Stimulated activated CD8-positive, alpha-beta memory T cell treated with anti-CD3 and anti-CD28 coated beads, Interleukin-15, amount 100 ng/mL, for 24 hours (primary cell): Measurements from ENCODE around the gene ABO.
"Not testable (repeated sequence)": the region's sequence is repeated elsewhere in the genome, so short reads cannot be mapped to it uniquely, and the experiment has no call there.

Source experiments
- DNase-seq: peaks from one replicate; pipeline ENCODE4 v3.0.0-alpha.2; 2020; ENCODE audit warnings: low read depth

ABO gene

DNA sequence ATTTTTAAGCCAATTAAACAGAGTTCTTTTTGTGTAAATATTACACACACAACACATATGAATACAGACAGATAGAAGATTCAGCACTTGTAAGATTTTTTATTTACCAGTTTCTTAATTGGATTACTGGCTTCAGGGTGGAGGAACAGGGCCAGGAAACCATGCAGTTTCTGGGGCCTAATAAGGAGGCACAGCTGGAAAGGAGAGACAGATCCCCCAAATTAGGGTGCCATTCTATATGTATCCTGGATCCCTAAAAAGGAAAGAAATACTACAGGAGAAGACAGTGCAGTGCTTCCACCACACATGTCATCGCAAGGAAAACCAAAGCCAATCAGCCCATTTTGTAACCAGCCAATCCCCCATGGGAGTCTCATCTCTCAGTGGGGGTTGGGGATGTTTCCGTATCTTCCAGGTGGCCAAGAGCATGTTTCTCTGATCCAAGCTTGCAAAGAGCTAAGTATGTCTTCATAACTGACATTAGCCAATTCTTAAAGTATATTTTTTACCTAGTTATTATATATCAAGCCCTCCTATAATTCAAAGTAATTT, 15.8 kb upstream of the ABO start:
- no peak for DNase-seq

DNA sequence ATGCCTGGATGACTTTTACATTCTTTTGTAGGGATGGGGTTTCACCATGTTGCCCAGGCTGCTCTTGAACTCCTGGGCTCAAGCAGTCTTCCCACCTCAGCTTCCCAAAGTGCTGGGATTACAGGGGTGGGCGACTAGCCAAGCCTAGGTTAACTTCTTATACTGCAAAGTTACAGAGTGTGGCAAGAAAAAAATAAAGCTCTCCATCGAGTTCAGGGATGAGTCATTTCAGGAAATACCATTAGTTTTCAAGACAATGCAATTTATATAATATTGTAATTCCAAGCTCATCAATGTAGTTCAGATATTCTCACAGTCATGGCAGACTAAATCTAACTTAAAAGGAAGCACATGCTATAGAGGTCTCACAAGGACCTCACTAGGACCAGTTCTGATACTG, 11.5 kb upstream of the ABO start:
- no peak for DNase-seq

DNA sequence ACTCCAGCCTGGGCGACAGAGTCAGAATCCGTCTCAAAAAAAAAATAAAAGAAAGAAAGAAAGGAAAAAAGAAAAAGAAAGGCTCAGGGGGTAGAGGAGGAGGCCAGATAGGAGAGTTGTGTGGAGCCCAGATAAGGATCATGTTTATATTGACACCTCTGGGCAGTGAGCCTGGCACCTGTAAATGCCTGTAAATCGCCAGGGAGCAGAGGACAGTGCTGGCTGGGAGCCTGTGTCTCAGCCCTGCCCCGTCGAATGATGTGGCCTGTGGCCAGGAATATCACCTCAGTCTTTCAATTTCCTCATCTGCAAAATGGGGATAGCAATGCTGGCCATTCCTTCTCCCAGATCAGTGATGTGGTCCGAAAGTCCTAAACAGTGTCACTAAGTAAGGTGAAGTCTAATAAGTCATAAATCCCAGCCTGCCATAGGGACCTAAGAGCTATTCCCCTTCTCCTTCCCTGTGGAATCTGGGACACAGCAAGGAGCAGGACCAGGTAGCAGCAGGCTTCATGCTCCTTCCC, 10.3 kb upstream of the ABO start:
- no peak for DNase-seq

DNA sequence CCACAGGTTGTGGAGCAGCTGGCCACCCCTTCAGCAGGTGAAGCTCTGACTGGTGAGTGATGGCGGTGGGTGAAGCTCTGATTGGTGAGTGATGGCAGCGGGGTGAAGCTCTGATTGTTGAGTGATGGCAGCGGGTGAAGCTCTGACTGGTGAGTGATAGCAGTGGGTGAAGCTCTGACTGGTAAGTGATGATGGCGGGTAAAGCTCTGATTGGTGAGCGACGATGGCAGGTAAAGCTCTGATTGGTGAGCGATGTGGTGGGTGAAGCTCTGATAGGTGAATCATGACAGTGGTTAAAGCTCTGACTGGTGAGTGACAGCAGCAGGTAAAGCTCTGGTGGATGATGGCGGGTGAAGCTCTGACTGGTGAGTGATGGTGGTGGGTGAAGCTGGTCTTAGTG, 9.4 kb upstream of the ABO start:
- no peak for DNase-seq

DNA sequence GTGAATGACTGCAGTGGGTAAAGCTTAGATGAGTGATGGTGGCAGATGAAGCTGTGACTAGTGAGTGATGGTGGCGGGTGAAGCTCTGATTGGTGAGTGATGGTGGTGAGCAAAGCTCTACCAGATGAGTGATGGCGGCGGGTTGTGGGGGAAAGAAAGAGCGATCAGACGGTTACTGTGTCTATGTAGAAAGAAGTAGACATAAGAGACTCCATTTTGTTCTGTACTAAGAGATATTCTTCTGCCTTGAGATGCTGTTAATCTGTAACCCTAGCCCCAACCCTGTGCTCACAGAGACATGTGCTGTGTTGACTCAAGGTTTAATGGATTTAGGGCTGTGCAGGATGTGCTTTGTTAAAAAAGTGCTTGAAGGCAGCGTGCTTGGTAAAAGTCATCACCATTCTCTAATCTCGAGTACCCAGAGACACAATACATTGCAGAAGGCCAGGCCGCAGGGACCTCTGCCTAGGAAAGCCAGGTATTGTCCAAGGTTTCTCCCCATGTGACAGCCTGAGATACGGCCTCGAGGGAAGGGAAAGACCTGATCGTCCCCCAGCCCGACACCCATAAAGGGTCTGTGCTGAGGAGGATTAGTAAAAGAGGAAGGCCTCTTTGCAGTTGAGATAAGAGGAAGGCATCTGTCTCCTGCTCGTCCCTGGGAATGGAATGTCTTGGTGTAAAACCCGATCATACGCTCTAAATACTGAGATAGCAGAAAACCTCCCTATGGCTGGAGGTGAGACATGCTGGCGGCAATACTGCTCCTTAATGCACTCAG, 8.4 kb upstream of the ABO start:
- not testable (repeated sequence) for DNase-seq

DNA sequence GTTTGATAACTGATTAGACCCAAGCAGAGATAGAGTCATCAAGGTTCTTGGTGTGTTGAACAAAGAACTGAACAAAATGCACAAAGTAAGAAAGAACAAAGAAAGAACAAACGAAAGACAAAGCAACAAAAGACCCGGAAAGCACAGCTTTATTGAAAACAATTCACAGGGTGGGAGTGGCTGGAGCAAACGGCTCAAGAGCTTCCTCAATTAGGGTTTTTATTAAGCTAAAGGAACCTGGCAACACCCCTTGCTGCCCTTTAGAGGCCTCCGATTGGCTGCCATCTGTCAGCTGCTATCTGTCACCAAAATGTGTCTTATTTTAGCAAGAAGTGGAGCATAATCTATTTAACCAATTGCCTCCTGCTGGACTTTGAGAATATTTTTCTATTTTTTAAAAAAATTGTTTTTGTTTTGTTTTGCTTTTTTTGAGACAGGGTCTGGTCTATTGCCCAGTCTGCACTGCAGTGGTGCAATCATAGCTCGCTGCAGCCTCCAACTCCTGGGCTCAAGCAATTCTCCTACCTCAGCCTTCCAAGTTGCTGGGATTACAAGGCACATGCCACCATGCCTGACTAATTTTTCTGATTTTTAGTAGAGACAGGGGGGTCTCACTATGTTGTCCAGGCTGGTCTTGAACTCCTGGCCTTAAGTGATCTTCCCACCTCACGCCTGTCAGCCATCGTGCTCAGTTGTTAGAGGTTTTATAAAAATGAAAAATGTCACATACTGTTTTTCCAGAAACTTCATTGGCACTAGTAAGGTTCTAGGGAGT, 7.7 kb upstream of the ABO start:
- no peak for DNase-seq

DNA sequence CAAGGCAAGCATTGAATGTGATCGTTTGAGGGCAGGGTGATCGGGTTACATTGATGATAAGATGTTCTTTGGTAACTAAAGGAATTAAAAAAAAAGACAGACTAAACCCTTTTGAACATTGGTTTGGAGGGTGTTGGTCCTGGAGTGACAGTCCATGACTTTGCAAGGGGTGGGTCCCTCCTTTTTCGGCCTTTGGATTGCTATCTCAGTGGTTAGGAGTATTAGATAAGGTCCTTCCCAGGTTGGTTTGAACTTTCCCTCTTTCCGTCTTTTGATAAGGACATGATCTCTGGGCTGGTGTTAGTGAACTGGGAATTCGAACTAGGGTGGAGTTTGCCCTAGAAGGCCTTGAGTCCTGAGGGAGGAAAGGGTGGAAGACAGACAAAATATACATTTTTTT, 5.4 kb upstream of the ABO start:
- no peak for DNase-seq

DNA sequence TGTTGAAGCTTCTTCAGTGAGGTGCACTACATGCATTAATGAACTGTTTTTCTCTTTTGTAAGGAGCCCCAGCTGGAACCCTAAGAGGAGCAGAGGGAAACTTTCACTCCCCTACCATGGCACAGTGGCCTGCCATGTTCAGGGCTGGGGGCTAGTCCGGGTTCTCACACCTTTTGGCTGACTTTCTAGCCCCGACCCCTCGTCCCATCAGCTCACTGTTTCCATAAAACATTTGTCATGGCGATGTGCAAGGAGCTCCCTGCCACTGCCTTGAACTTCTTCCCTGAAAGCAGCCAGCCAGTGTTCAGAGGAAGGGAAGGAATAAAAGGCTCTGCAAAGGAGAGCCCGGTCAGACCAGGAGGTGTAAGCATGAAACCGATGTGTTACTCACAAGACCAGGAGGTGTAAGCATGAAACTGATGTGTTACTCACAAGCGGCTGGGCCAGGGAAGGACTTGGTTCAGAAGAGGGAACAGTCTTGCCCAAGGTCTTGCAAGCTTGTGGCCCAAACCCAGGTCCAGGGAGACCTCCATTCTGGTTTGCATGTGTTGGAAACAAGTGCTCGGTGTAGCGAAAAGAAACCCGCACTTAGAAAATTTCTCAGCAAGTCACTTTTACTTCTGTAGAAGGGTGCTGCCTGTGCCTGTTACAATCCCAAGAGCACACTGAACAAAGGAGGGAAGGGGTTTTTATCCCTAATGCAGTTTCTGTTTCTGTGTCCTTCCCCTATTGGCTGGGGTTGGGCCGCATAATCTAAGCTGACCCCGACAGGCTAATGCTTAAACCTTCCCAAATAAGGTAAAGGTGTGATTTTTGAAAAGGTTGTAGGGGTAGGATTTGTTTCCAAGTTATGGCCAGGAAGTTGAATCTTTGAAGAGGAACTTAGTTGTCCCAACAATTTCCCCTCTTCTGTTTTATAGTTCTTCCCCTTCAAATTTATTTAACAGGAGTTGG, 3.4 kb upstream of the ABO start:
- DNase-seq: no peak

DNA sequence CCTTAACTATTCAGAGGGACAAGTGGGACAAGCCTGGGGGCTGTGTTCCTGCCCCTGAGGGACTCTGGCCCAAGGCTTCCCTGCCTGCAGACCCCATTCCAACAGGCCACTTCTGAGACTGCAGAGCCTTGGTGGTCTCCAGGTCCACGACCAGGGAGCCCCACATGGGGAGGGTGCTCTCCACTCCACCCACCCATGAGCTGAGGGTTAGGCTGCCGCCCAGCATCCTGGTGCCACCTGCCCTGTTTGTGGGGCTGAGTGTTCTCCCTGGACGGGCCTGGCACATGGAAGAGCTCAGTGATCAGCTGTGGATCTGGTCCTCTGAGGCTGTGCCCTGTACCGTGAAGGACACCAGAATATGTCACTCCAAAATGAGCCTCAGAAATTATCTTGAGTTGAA, 2.5 kb upstream of the ABO start:
- no peak for DNase-seq

DNA sequence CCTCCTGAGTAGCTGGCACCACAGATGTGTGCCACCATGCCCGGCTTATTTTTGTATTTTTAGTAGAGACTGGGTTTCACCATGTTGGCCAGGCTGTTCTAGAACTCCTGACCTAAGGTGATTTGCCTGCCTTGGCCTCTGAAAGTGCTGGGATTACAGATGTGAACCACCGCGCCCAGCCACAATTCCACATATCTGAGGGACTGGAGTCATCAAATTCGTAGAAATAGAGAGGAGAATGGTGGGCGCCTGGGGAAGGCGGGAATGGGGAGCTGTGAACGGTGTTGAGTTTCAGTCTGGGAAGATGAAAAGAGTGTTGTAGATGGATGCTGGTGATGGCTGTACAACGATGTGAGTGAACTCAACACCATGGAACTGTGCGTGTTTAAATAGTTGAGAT, 1.9 kb upstream of the ABO start:
- no peak for DNase-seq

DNA sequence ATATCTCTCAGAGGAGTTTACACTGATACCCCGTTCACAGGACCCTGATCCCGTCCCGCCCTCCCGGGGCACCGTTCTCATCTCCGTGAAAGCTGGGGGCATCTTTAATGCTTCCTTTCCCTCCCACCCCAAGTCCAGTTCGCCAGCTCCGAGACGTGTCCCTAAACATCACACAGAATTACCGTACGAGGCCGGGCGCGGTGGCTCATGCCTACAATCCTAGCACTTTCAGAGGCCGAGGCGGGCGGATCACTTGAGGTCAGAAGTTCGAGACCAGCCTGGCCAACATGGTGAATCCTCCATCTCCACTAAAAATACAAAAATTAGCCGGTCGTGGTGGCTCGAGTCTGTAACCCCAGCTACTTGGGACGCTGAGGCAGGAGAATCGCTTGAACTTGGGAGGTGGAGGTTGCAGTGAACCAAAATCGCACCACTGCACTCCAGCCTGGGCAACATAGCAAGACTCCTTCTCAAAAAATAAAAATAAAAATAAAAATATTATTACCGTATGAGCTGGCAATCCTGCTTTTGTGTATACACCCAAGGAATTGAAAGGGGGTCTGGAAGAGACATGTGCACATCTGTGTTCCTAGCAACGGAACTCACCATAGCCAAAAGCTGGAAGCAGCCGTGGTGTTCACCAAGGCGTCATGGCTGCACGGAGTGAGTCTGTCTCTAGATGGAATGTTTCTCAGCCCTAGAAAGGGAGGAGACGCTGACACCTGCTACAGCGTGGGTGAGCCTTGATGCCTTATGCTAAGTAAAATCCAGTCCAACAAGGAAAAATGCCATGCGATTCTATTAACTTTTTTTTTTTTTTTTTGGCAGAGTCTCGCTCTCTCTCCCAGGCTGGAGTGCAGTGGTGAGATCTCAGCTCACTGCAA, 1.2 kb upstream of the ABO start:
- DNase-seq: no peak

DNA sequence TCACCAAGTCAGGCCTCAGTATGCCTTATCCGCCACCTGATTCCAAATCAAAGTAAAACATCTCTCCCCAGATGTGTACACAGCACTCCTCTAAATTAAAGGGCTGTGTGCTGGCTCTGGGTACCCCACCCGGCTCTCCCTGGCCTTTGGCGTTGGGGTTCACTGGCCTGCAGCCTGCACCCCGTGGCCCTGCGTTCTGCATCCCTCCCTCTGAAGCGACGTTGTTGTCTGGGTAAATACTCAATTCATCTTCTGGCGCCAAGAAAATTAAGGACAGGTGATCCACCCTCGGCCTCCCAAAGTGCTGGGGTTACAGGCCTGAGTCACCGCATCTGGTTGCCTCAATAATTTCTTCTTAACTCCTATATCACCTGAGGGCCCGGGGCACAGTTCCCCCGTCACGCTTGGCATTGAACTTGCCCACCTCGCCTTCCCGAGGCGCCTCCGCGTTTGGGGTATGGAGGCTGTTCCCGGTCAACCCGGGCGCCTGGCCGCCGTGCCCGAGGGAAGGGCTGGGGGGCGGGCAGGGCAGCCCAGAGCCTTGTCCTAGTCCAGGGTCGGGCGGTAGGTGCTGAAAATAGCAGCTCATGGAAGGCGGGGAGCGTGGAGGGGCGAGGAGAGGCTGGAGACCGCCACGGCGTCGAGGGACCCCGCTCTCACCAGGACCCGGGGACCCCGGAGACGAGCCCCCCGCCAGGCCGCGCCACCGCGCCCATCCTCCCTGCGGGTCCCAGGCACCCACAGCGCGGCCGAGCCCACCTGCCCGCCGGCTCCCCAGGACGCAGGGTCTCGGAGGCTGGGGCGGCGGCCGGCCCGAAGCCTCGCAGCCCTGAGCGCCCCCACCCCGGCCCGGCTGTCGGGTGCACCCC, 531 bp downstream of the ABO start:
- no peak for DNase-seq

DNA sequence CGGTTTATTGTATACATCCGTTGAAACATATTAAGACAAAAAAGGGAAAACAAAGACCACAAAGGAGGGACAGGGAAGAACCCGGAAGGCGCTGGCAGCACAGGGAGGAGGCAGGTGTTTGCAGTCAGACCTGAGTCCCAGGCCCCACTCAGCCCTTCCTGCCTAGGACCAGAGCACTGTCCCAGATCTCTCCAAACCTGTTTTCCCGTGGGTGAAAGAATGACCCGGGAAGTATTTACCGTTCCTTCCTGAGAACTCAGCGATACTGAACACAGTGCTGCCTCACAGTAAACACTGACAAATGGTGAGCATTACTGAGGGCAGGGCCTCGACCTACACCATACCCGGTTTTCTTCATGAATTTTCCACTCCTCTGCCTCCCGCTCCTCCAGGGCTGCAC, 1.2 kb downstream of the ABO start:
- DNase-seq: no peak

DNA sequence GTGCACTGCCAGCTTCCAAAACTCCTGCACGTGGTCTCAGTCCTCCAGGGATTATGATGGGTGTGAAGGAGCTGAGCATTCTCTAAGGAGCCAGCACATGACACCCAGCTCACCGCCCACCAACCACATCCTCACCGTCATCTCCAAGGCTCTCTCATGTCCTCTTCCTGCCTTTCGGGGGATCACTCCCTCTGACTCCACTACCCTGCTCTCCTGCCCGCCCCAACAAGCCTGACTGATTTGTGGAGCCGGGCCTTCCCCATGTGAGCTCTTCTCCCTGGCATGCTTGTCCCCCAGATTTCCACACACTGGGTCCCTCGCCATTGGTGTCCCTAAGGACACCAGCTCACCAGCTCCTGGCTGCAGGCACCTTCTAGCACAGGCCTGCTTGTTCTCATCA, 1.9 kb downstream of the ABO start:
- DNase-seq: no peak

DNA sequence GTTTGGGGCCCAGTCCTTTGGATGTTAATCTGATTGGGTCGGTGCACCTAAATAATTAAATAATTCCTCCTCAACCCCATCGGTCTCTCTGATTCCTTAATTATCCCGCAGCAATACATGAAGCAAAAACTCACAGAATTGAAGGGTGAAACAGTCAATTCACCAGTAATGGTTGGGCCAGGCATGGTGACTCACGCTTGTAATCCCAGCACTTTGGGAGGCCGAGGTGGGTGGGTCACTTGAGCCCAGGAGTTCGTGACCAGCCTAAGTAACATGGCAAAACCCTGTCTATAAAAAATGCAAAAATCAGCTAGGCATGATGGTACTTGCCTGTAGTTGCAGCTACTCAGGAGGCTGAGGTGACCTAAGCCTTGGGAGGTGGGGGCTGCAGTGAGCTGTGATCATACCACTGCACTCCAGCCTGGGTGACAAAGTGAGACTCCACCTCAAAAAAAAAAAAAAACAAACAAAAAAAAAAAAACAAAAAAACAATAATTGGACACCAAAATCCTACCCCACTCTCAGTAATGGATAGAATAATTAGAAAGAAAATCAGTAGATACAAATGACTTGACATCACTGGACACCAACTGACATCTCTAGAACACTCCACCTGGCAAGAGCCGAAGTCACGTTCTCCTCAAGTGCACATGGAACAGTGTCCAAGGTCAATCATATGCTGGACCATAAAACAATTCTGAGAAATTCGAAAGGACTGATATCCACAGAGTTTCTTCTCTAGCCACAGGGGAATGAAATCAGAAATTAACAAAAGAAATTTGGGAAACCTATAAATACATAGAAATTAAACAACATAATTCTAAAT, 5.3 kb downstream of the ABO start:
- DNase-seq: no peak

DNA sequence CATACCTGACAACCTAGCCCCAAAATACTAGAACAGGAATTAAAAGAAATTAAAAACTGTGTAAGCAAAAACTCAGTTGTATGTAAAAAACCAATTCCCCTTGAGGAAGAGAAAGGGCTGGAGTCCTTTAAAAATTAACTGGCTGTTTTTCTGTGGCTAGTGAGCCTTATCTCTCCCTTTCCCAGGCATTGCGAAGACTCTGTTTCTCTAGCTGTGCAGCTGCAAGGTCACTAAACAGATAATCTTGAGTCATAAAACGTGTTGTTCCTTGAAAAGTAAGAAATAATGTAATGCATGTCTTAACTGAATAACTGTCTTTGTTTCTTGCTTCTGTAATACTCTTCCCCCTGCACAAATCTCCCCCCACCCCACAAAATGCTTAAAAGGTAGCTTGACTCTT, 5.9 kb downstream of the ABO start:
- not testable (repeated sequence) for DNase-seq

DNA sequence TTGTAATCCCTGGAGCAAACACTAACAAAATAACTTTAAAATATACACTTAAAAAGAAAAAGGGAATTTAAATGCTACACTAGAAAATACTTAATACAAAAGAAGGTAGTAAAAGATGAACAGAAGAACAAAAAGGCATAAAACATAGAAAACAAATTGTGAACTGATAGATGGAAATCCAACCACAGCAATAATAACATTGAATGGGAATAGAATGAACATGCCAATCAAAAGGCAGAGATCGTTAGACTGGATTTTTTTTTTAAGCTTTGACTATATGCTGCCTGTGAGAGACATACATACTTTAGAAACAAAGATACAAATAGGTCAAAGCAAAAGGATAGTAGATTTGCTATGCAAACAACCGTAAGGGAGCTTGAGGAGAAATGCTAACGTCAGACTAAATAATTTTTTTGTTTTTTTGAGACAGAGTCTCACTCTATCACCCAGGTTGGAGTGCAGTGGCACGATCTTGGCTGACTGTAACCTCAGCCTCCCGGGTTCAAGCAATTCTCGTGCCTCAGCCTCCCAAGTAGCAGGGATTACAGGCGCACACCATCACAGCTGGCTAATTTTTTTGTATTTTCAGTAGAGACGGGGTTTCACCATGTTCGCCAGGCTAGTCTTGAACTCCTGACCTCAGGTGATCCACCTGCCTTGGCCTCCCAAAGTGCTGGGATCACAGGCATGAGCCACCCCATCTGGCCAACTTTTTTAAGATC, 6.5 kb downstream of the ABO start:
- DNase-seq: no peak

DNA sequence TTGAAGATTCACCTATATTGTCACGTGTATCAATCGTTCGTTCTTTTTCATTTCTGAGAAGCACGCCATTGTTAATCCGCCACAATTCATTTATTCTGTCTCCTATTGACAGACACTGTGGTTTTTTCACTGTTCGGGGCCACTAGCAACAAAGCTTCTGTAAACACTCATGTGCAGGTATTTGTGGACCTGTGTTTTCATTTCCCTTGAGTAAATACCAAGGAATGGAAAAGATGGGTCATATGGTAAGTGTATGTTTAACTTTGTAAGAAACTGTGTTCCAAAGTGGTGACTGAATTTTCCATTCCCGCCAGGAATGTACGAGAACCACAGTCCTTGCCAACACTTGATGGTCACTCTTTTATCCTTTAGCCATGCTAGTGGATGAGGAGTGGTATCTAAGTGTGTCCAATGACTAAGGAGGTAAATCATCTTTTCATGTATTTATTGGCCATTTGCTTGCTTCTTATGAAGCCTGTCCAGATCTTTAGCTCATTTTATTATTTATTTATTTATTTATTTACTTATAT, 10.7 kb downstream of the ABO start:
- no peak for DNase-seq
